GM18858 (cell line): ENCODE data around the gene CPOX.
A peak's percentile ranks its signal among the peaks of the same experiment; 100 is the strongest.
"Not testable (repeated sequence)": the region's sequence is repeated elsewhere in the genome, so short reads cannot be mapped to it uniquely, and the experiment has no call there.

Experiments used
- ATAC-seq: cut with Tn5 transposase; IDR thresholded peaks from one replicate; pipeline ENCODE4 v1.9.1; 2021; ENCODE audit not compliant: unreplicated experiment

Gene CPOX

DNA sequence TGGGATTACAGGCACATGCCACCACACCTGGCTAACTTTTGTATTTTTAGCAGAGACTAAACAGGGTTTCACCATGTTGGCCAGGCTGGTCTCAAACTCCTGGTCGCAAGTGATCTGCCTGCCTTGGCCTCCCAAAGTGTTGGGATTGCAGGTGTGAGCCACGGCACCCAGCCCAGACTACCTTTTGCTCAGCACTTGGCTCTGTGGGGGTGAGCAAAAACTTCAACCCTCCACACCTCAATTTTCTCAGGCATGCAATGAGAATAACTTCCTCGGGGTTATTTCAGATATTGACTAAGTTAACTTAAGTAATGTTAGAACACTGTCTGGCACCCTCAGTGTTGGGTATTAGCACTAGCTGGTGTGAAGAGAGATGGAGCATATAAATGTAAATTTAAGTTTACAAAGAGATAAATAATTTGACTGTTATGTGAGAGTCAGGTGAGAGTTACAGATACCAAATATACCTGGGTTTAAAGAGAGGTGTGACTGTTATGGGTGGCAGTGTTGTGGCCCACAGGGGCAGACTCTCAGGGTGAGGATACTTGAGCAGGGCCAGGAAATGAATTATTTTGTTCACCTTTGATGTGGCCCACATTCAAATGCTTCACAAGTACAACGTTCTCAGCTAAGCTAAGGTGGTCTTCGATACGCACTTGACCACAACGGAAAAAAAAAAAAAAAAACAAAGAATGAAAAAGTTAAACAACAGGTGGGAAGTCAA, 29.0 kb downstream of the CPOX start:
- ATAC-seq, result no peak

DNA sequence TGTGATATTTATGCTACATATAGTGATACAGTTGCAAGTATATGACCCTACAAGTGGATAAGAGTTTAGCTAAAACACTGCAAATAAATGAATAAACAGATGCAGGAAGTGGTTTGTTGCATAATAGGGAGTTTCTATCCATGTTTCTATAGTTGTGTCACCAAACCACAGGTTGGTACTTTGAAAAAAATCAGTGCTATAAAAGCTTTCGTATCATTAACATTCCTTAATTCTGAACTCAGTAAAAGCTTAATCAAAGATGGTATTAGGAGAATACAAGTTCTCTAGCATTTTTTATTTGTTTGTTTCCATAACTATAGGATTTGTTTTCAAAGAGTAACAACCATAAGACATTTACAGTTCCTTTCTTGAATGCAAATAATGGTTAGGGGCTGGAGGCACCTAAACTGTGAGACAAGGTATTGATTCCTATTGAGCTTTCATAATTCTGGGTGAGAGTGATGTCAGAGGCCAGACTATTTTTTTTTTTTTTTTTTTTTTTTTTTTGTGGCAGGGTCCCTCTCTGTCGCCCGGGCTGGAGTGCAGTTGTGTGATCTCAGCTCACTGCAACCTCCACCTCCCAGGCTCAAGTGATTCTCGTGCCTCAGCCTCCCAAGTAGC, 29.6 kb downstream of the CPOX start:
- ATAC-seq, result peak; percentile 46

DNA sequence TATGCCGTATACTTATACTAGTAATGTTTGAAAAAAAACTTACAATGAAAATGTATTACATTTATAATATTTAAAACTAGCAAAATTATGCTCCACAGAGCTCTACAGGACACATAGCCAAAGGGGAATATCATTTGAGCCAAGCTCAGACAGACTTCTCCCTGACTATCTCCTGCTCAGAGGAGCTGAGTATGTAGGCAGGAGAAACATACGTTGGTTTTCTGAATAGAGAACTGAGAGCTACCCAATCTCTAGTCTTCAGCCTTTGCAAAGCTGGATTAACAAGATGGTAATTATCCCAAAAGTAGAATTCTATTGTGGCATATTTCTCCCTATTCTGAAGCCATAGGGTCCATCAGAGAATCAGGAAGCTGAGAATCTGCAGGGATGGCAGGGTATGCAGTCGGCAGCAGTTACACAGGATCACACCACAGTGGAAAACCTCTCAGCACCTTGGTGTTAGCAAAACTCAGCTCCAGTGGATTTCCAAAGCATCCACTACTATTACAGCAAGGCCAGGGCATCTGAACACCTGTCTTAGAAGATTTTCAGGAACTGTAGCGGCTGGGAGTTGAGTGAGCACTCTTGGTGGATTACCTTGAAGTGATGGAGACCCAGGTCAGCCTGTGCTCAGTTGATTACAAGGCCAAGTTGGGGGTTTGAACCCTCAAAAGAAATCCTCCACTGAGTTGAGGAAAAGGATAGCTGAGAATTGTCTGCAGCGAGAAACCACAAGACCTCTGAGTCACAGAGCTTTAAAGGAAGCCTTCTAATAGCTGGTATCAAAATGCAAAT, 31.5 kb downstream of the CPOX start:
- no peak for ATAC-seq

DNA sequence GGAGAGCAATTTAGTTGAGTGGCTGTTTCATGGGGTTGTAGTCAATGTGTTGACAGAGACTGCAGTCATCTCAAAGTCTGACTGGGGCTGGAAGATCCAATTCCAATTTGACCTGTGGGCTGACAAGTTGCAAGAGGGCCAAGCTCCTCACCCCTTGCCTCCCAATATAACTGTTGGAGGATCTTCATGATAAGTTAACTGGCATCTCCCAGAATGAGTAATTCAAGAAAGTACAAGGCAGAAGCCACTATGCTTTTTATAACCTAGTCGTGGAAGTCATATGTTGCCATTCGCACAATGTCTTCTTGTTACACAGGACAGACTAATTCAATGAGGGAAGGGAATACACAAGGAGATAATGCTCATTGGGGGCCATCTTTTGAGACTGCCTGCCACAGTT, 32.5 kb downstream of the CPOX start:
- ATAC-seq, result no peak

DNA sequence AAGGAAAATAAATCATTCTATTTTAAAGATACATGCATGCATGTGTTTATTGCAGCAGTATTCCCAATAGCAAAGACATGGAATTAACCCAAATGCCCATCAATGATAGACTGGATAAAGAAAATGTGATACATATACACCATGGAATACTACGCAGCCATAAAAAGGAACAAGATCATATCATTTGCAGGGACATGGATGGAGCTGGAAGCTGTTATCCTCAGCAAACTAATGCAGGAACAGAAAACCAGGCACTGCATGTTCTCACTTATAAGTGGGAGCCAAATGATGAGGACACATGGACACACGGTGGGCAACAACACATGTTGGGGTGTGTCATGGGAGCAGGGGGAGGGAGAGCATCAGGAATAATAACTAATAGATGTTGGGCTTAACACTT, 33.6 kb downstream of the CPOX start:
- not testable (repeated sequence) for ATAC-seq

DNA sequence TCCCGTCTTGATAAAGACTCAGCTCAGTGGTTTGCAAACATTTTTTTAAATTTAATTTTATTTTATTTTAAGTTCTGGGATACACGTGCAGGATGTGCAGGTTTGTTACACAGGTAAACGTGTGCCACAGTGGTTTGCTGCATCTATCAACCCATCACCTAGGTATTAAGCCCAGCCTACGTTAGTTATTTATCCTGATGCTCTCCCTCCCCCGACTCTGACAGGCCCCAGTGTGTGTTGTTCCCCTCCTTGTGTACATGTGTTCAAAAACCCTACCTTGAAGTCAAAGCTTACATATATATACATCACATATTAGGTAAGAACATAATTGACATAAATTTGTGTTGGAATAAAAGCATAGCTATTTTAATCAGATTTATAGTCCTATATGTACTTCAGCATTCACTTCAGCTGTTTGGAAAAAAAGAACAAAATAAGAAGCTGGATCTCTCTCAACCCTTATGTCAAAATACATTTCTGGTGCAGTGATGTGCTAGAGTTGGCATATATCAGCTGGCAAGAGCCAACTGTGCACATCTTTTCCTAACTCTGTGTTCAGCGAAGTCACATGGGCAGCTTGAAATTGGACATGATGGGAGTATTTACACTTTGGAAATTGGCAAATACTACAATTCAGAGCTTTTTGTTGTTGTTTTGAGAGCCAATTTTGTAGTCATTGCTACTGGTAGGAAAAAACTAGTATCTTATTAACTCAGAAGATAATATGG, 35.1 kb downstream of the CPOX start:
- no peak for ATAC-seq

DNA sequence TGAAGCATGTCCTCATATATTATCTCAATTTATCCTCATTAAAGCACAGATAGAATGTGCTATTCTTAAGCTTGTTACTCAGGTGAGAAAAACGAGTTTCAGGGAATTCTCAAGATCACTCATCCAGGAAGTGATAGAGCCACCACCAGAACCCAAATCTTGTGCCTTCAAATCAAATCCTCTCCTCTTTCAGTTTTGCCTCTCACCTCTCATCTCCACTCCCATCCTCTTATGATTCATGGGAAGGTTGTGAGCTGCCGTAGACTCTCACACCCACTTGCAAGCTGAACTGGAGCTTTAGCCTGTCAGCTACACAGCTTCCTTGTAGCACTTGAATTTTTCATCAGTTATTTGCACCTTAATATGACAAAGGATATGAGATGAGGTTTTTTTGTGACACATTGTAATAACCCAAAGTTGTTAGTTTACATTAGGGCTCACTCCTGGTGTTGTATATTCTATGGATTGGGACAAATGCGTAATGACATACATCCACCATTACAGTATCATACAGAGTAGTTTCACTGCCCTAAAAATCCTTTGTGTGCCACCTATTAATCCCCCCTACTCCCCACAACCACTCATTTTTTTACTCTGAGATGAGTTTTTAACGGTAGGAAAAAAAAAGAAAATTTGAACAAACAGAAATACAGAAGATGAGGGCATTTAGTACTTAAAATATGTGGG, 35.9 kb downstream of the CPOX start:
- peak; percentile 20 for ATAC-seq

DNA sequence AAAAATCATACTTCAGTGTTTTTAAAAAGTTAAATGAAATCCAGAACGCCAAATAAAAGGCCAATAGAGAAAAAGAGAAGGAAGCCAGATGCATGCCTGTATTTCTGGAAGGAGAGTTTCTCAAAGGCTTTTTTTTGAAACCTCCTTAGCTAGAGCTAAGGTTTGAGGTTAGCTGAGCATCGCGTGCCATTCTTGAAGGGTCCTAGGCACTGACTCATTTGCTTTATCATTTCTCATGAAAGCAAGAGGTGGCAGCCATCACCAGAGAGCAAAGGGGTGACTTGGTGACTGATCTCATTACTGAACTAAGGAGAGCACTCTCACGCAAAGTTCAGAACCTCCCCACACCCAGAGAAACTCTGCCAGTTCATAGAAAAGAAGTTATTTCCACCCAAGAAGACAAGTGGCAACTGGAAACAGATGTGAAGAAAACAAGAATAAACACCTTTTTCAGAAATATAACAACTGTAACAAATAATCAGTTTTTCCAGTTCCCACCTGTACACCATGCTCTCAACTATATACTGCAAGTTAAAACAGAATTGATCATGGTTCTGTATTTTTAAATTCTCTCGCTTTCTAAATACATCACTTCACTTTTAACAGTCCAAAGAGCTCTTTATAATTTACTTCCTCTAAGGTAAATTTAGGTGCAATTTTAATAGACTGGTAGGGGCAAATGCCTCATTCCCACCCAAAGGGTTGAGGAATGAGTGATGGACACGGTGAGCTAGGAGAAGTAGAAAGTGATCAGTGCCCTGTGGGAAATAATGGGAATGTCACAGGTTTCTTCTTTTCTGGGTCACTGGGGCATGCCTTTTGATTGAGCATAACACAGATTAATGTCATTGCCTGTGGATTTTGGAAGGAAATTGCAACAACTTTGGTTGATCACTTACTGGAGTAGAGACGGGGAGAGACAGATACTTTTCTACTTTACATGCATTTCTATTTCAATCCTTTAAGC, 37.0 kb downstream of the CPOX start:
- peak; percentile 76 for ATAC-seq

DNA sequence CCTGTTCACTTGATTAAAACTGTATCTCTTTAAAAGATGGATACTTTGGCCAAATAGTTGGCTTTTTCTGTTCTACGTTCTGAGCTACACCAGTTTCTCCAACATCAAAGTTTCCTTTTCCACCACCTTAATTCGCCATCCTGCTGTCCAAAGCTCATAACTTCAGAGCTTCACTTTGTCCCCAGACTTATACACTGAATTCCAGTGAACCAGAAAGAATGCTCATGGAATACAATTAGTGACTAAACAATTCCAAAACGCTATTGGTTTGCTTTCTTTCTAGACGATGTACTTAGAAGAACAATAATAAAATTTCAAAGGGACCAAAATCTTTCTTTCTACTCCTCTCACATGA, 38.4 kb downstream of the CPOX start:
- no peak for ATAC-seq

DNA sequence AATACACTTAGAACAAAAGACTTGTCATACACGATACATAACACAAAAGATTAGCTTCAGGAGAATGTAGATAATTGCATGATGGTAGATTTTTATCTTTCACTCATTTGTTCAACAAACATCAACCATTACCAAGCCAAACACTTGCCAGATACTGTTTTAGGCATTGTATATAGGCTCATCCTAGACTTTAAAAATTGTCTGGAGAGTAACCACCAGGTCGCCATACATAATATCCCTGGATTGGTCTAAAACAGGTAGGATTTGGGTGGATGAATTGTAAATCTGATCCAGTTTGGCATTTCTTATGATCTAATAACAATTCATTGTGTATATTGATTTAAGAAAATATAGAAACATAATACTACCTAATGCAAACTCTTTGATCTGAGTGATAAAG, 38.8 kb downstream of the CPOX start:
- ATAC-seq, result no peak

DNA sequence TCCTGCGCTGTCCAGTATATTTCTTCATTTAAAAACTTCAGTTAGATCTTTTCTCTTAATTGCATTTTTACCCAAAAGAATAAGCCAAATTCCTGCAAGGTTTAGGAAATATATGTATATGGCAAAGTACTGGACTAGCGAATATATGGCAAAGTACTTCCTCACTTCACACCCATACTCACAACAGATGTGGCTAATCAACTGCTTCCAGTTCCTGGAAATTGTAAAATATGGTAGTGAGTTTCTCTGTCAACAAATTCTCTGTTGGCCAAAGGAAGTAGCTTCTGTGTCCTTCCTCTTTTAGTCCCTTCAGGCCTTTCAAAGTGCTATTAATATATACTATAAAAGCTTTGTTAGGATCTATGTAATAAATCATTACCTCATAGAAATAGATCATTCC, 39.7 kb downstream of the CPOX start:
- no peak for ATAC-seq

DNA sequence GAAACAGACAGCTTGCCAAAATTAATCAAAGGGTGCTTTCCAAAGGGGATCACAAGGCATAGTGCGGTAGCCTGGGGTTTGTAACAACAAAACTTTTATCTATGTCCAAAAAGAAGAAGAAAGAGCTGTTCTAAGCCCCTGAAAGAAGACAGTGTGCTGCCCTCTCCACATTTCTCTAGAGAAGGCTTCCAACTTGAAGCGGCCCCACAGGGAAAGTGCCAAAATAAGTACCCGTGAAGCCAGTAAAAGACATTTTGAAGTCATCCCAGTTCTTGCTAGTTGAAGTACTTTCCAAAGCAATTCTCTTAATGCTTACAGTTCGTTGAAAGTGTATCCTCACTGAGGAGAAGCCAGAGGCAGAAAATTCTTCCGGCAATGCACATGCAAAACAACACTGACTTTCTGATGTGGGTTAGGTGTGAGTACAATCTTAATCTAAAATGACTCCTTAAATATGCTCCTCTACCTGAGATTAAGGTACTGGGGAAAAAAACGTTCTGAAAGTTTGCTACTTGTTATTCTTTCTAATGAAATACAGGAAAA, 40.3 kb downstream of the CPOX start:
- no peak for ATAC-seq

DNA sequence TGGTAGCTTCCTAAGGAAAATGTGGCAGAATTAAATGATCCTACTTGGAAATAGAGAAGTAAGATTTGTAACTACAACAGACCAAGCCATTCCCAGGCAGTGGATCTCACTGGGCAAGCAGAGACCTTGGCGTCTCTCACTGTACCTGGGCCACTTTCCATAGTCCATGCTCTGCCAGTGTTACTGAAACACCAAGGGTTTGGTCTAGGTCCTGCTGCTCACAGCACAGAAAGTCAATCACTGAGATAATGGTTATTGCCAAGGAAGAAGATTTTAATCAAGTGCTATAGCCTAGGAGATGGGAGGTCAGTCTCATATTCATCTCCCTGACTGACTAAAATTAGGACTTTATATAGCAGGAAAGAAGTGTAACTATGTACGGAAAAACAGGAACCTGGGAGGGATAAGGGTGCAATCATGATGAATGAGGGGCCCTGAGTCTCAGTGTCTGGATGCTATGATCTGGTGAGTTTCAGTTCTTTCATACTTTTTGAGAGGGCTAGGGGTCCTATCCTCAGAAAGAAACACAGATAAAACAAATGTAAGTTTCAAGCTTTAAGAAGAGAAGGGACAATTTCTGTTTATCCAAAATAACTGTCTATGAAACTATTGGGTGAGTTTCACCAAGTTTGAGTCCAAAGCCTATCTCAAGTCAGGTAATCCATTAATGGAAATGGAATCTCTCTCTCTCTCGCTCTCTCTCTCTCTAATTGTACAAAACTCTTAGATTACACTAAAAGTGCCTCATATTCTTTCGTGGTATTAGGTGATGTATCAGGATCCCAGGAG, 41.0 kb downstream of the CPOX start:
- no peak for ATAC-seq

DNA sequence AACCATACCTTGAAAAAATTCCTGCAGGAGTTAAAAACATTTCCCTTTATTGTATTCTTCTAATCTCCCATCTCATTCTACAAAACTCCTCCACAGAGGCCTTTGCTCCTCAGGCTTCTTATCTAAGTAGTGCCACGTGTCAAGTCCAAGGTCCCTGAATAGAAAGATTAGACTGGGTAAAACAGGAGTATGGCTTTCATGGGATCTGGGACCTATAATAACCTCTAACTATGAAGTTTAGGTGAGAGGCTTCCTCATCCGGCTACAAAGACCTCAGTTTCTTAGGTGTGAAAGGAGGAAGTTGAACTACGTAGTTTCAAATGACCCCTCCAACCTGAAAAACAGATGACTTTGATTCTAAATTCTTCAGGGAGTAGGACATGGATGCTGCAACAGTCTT, 41.7 kb downstream of the CPOX start:
- no peak for ATAC-seq

DNA sequence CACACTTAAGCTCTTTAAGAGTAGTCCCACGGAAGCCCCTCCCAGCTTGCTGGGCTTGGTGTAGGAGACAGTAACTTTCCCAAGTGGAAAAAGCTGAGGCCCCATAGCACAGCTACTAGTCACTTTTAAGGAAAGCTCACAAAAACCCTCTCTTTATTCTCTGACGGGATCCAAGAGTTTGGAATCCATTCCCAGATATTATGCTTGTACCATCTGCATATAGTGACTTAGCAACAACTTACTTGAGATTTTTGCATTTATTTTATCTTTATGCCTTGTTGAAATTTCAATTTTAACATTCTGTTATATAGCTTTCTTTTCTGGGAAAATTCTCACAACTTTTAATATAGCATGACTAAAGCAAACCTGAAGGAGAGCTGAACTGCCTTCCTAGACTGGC, 42.2 kb downstream of the CPOX start:
- no peak for ATAC-seq

DNA sequence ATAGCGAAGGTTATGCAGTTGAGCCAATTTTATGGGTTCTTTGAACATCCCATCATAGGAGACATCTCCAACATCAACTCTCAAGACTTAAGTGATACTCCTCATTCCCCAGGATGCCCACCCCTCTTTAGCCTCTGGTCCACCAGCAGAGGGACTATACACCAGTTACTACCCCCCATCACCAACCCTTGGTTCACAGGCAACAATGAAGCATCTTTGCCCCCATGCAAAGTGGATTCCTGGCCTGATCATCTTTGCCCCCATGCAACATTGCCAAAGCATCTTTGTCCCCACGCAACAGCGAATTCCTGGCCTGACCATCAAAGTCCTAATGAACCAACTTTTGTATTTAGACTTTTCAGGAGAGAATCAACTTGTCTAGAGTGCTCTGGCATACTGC, 42.6 kb downstream of the CPOX start:
- no peak for ATAC-seq

DNA sequence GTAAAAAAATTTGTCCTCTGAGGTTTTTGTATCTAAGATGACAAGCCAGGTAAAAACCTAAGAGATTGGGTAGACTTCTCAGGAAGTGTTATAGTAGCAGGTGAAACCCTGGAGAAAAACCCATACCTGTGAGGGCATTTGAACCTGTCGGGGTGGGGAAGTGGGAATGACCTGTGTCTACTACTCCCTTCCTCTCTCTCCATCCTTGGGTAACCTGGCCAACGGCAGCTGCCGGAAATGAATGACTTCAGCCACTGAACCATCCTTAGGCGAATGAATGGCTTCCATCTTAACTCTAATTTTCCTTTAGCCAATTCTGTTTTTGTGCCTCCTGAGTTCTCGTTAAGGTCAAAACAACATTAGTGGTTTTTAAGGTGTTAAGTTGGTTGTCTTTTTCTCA, 44.9 kb downstream of the CPOX start:
- ATAC-seq, result no peak

DNA sequence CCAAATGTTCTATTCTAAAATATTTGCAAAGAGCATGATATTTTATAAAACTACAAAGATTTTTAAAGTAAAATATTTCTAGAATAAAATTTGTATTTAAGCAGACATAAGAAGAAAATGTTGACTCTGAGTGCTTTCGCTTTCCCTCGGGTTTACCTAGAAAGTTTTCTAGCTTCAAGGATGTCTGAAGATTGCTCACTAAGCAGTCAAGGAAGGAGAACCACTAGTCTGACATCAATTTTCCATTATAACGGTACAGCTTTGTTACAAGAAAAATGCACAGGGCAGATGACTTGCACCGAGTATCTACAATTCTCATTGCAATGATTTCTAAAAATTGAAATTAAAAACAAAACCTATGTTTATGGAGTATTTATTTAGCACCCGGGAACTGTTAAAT, 47.5 kb downstream of the CPOX start:
- peak; percentile 42 for ATAC-seq

DNA sequence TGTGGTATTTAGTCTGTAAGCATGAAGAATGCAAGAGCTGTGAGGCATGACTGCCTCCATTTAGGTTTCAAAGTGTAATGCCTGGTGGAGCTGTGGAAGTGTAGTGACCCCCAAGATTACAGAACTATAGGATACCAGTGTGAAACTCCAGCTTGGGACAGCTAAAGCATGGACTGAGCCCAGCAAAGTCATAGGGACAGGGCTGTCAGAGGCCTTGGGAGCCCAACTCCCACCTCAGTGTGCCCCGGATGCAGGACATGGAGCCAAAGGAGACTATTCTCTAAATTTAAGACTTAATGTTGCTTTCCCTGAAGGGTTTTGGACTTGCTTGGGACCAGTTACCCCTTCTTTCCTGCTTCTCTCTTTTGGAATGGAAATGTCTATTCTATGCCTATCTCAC, 50.8 kb downstream of the CPOX start:
- no peak for ATAC-seq
